Stimulated activated CD4-positive, alpha-beta T cell treated with anti-CD3 and anti-CD28 coated beads, Interleukin-12 subunit alpha, Interleukin-12 subunit beta, amount 100 ng/mL, for 24 hours (primary cell): ENCODE measurements around the gene SNX8.

Experiments used
- DNase-seq, 2 experiments: peaks; one replicate each; pipeline ENCODE4 v3.0.0-alpha.2; 2020; ENCODE audit warnings: low read depth in 2 of 2

The SNX8 gene

GRCh38 chr7:2223321-2223720 lies 90.9 kb downstream of the SNX8 start:
- no peak for DNase-seq

GRCh38 chr7:2222516-2222915 lies 91.7 kb downstream of the SNX8 start:
- DNase-seq, result no peak

- DNase-seq, result no peak
These were observed 93.3 kb downstream of the SNX8 start for GRCh38 chr7:2220954-2221353.

- no peak for DNase-seq
These were observed 93.7 kb downstream of the SNX8 start for GRCh38 chr7:2220506-2220905.

GRCh38 chr7:2220030-2220429 lies 94.2 kb downstream of the SNX8 start:
- no peak for DNase-seq

- DNase-seq, result no peak
These were observed 94.6 kb downstream of the SNX8 start for GRCh38 chr7:2219606-2220005.

- DNase-seq, result no peak
These were observed 95.1 kb downstream of the SNX8 start for GRCh38 chr7:2219136-2219535.

GRCh38 chr7:2218444-2218785 lies 95.8 kb downstream of the SNX8 start:
- DNase-seq, result no peak

- DNase-seq, result no peak
These were observed 96.4 kb downstream of the SNX8 start for GRCh38 chr7:2217716-2218443.

- DNase-seq, result no peak
These were observed 97.0 kb downstream of the SNX8 start for GRCh38 chr7:2217206-2217605.

- DNase-seq, result no peak
These were observed 98.4 kb downstream of the SNX8 start for GRCh38 chr7:2215851-2216250.

GRCh38 chr7:2214636-2215035 lies 99.6 kb downstream of the SNX8 start:
- DNase-seq, result no peak

- DNase-seq, result no peak
These were observed 100.6 kb downstream of the SNX8 start for GRCh38 chr7:2213551-2214215.

GRCh38 chr7:2212906-2213305 lies 101.3 kb downstream of the SNX8 start:
- no peak for DNase-seq

GRCh38 chr7:2211926-2212325 lies 102.3 kb downstream of the SNX8 start:
- DNase-seq, result no peak

GRCh38 chr7:2211259-2211880 lies 102.9 kb downstream of the SNX8 start:
- no peak for DNase-seq

- no peak for DNase-seq
These were observed 103.5 kb downstream of the SNX8 start for GRCh38 chr7:2210551-2211258.

- DNase-seq, result no peak
These were observed 104.3 kb downstream of the SNX8 start for GRCh38 chr7:2209961-2210323.

GRCh38 chr7:2209146-2209960 lies 104.9 kb downstream of the SNX8 start:
- peak in 1 of 2 experiments; percentile 19 for DNase-seq

GRCh38 chr7:2208712-2209111 lies 105.5 kb downstream of the SNX8 start:
- DNase-seq, result no peak

- no peak for DNase-seq
These were observed 109.0 kb downstream of the SNX8 start for GRCh38 chr7:2205036-2205780.
